ENCODE measurements around the gene THOC5.

The THOC5 gene

GRCh38 chr22:29487426-29487986 lies 66.1 kb downstream of the THOC5 start:
- DNase-seq, result no peak
- Histone ChIP-seq H3K4me3 (ENCODE audit: insufficient read depth, low read depth, low read length, poor library complexity, severe bottlenecking) (no peak overlapping the region), H3K9me3 (ENCODE audit: control insufficient read depth, low read length) (no peaks in the 10 kb centered on the region), H3K4me1 (ENCODE audit: control insufficient read depth, insufficient read depth, low read length, poor library complexity, severe bottlenecking) (no peaks in the 10 kb centered on the region), H3K27me3 (replicated peaks; ENCODE audit: control insufficient read depth, insufficient read depth, low read length, poor library complexity, severe bottlenecking) (peaks cover under 1% of the 10 kb centered on the region), H3K27ac (ENCODE audit: insufficient read depth, low read length, poor library complexity, severe bottlenecking) (no peak overlapping the region), H3K36me3 (ENCODE audit: control insufficient read depth, insufficient read depth, low read length) (no peaks in the 10 kb centered on the region)

DNA sequence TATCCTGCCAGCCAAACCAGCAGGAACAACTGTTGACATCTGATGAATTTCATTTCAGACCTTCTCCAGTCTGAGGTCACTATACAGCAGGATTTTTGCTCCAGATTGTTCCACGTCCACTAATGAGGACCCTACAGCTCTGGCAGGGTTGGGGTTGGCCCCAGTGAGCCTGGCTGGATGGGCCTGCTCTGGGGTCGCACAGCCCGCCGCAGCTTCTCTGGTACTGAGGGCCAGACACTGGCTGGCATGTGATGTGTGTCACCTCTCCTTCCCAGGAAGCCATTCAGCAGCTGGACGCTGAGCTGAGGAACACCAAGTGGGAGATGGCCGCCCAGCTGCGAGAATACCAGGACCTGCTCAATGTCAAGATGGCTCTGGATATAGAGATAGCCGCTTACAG lies 68.1 kb downstream of the THOC5 start:
- Histone ChIP-seq H3K4me1 (ENCODE audit: control insufficient read depth, insufficient read depth, low read length, poor library complexity, severe bottlenecking) (no peaks in the 10 kb centered on the region), H3K27ac (ENCODE audit: insufficient read depth, low read length, poor library complexity, severe bottlenecking) (no peak overlapping the region), H3K27me3 (replicated peaks; ENCODE audit: control insufficient read depth, insufficient read depth, low read length, poor library complexity, severe bottlenecking) (peaks cover 4% of the 10 kb centered on the region), H3K4me3 (ENCODE audit: insufficient read depth, low read depth, low read length, poor library complexity, severe bottlenecking) (no peak overlapping the region), H3K36me3 (ENCODE audit: control insufficient read depth, insufficient read depth, low read length) (no peaks in the 10 kb centered on the region), H3K9me3 (ENCODE audit: control insufficient read depth, low read length) (no peaks in the 10 kb centered on the region)
- no peak for DNase-seq

DNA sequence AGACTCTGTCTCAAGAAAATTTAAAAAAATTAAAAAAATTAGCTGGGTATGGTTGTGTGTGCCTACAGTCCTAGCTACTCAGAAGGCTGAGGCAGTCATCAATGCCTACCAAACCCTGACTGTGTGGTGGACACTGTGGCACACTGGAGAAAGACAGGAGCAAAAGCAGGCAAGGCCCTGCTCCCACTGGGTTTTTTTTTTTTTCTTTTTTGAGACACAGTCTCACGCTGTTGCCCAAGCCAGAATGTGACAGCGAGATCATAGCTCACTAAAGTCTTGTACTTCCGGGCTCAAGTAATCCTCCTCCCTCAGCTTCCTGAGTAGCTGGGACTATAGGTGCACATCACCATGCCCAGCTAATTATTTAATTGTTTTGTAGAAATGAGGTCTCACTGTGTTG lies 68.9 kb downstream of the THOC5 start:
- peaks cover 12% of the 10 kb centered on the region for H3K27me3 ChIP-seq (replicated peaks; ENCODE audit: control insufficient read depth, insufficient read depth, low read length, poor library complexity, severe bottlenecking)
- no peaks in the 10 kb centered on the region for H3K36me3 ChIP-seq (ENCODE audit: control insufficient read depth, insufficient read depth, low read length)
- DNase-seq, result no peak
- H3K9me3 ChIP-seq (ENCODE audit: control insufficient read depth, low read length), result no peaks in the 10 kb centered on the region
- H3K27ac ChIP-seq (ENCODE audit: insufficient read depth, low read length, poor library complexity, severe bottlenecking), result no peak overlapping the region
- peaks cover 4% of the 10 kb centered on the region for H3K4me1 ChIP-seq (ENCODE audit: control insufficient read depth, insufficient read depth, low read length, poor library complexity, severe bottlenecking)
- H3K4me3 ChIP-seq (ENCODE audit: insufficient read depth, low read depth, low read length, poor library complexity, severe bottlenecking), result no peak overlapping the region

DNA sequence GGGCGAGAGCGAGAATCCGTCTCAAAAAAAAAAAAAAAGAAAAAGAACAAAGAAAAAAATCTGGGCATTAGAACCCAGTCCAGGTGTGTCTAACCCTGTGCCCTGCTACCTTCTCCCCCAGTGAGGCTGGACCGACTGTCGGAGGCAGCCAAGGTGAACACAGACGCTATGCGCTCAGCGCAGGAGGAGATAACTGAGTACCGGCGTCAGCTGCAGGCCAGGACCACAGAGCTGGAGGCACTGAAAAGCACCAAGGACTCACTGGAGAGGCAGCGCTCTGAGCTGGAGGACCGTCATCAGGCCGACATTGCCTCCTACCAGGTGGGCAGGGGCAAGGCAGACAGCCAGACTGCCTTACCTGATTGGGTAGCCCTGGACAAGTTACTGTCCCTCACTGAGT lies 70.3 kb downstream of the THOC5 start:
- H3K9me3 ChIP-seq (ENCODE audit: control insufficient read depth, low read length), result no peaks in the 10 kb centered on the region
- no peaks in the 10 kb centered on the region for H3K36me3 ChIP-seq (ENCODE audit: control insufficient read depth, insufficient read depth, low read length)
- H3K4me1 ChIP-seq (ENCODE audit: control insufficient read depth, insufficient read depth, low read length, poor library complexity, severe bottlenecking), result peaks cover 4% of the 10 kb centered on the region
- H3K27me3 ChIP-seq (replicated peaks; ENCODE audit: control insufficient read depth, insufficient read depth, low read length, poor library complexity, severe bottlenecking), result peaks cover 12% of the 10 kb centered on the region
- no peak overlapping the region for H3K27ac ChIP-seq (ENCODE audit: insufficient read depth, low read length, poor library complexity, severe bottlenecking)
- H3K4me3 ChIP-seq (ENCODE audit: insufficient read depth, low read depth, low read length, poor library complexity, severe bottlenecking), result no peak overlapping the region
- DNase-seq, result no peak

- Histone ChIP-seq H3K4me1 (ENCODE audit: control insufficient read depth, insufficient read depth, low read length, poor library complexity, severe bottlenecking) (peaks cover 4% of the 10 kb centered on the region), H3K4me3 (ENCODE audit: insufficient read depth, low read depth, low read length, poor library complexity, severe bottlenecking) (no peak overlapping the region), H3K27ac (ENCODE audit: insufficient read depth, low read length, poor library complexity, severe bottlenecking) (no peak overlapping the region), H3K9me3 (ENCODE audit: control insufficient read depth, low read length) (no peaks in the 10 kb centered on the region), H3K27me3 (replicated peaks; ENCODE audit: control insufficient read depth, insufficient read depth, low read length, poor library complexity, severe bottlenecking) (peaks cover 12% of the 10 kb centered on the region), H3K36me3 (ENCODE audit: control insufficient read depth, insufficient read depth, low read length) (no peaks in the 10 kb centered on the region)
- no peak for DNase-seq
Observed at GRCh38 chr22:29482726-29483125, 70.8 kb downstream of the THOC5 start.

- no peak for DNase-seq
- Histone ChIP-seq H3K36me3 (ENCODE audit: control insufficient read depth, insufficient read depth, low read length) (no peaks in the 10 kb centered on the region), H3K9me3 (ENCODE audit: control insufficient read depth, low read length) (no peaks in the 10 kb centered on the region), H3K4me3 (ENCODE audit: insufficient read depth, low read depth, low read length, poor library complexity, severe bottlenecking) (no peak overlapping the region), H3K27ac (ENCODE audit: insufficient read depth, low read length, poor library complexity, severe bottlenecking) (no peak overlapping the region), H3K27me3 (replicated peaks; ENCODE audit: control insufficient read depth, insufficient read depth, low read length, poor library complexity, severe bottlenecking) (peaks cover 12% of the 10 kb centered on the region), H3K4me1 (ENCODE audit: control insufficient read depth, insufficient read depth, low read length, poor library complexity, severe bottlenecking) (peaks cover 4% of the 10 kb centered on the region)
Observed at GRCh38 chr22:29482253-29482652, 71.3 kb downstream of the THOC5 start.

DNA sequence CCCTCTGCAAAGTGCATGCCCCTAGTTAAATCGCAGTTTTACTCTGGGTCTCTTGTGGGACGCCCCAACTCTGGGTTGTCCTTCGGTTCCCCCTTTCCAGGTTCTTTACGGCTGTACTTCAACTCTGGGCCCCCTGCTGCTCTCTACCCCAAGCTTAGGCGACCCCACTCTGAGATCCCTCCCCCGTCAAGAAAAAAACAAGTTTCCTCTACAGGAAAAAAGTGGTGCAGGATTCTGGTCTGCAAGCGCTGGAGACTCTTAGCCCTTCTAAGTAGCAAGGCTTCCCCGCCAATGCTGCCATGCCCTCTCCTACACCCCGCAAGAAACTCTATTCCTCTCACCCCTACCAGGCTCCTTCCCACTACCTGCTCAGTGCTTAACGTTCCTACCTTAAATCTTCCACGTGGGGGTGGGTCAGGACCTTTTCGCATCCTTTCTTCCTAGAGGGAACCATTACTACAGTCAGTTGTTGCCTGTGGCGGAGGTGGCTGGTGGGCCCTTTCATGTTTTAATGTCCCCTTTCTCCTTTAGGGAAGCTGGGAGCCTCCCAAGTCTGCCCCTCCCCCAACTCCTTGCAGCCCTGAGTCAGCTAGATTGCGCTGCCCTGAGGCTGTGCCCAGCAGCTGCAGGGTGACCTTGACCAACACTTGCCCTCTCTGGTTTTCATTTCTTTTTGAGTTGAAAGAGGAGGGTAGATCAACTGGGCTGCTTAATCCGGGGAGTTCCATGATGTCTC lies 72.1 kb downstream of the THOC5 start:
- no peaks in the 10 kb centered on the region for H3K36me3 ChIP-seq (ENCODE audit: control insufficient read depth, insufficient read depth, low read length)
- H3K27ac ChIP-seq (ENCODE audit: insufficient read depth, low read length, poor library complexity, severe bottlenecking), result no peak overlapping the region
- H3K4me3 ChIP-seq (ENCODE audit: insufficient read depth, low read depth, low read length, poor library complexity, severe bottlenecking), result no peak overlapping the region
- DNase-seq, result no peak
- H3K4me1 ChIP-seq (ENCODE audit: control insufficient read depth, insufficient read depth, low read length, poor library complexity, severe bottlenecking), result peaks cover 4% of the 10 kb centered on the region
- no peaks in the 10 kb centered on the region for H3K9me3 ChIP-seq (ENCODE audit: control insufficient read depth, low read length)
- H3K27me3 ChIP-seq (replicated peaks; ENCODE audit: control insufficient read depth, insufficient read depth, low read length, poor library complexity, severe bottlenecking), result peaks cover 12% of the 10 kb centered on the region

DNA sequence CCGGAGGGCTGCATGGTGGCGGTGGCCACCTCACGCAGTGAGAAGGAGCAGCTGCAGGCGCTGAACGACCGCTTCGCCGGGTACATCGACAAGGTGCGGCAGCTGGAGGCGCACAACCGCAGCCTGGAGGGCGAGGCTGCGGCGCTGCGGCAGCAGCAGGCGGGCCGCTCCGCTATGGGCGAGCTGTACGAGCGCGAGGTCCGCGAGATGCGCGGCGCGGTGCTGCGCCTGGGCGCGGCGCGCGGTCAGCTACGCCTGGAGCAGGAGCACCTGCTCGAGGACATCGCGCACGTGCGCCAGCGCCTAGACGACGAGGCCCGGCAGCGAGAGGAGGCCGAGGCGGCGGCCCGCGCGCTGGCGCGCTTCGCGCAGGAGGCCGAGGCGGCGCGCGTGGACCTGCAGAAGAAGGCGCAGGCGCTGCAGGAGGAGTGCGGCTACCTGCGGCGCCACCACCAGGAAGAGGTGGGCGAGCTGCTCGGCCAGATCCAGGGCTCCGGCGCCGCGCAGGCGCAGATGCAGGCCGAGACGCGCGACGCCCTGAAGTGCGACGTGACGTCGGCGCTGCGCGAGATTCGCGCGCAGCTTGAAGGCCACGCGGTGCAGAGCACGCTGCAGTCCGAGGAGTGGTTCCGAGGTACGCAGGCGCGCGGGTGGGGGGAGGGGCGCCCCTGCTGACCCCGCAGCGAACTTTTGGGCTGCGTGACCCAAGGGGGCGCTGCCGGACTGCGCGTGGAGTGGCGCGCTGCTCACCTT lies 72.9 kb downstream of the THOC5 start:
- Histone ChIP-seq H3K36me3 (ENCODE audit: control insufficient read depth, insufficient read depth, low read length) (no peaks in the 10 kb centered on the region), H3K4me1 (ENCODE audit: control insufficient read depth, insufficient read depth, low read length, poor library complexity, severe bottlenecking) (peaks cover 4% of the 10 kb centered on the region), H3K27me3 (replicated peaks; ENCODE audit: control insufficient read depth, insufficient read depth, low read length, poor library complexity, severe bottlenecking) (peaks cover 12% of the 10 kb centered on the region), H3K27ac (ENCODE audit: insufficient read depth, low read length, poor library complexity, severe bottlenecking) (no peak overlapping the region), H3K9me3 (ENCODE audit: control insufficient read depth, low read length) (no peaks in the 10 kb centered on the region), H3K4me3 (ENCODE audit: insufficient read depth, low read depth, low read length, poor library complexity, severe bottlenecking) (no peak overlapping the region)
- DNase-seq, result peak in 2 of 3 donors; percentile 8 to 9

- Histone ChIP-seq H3K36me3 (ENCODE audit: control insufficient read depth, insufficient read depth, low read length) (no peaks in the 10 kb centered on the region), H3K4me3 (ENCODE audit: insufficient read depth, low read depth, low read length, poor library complexity, severe bottlenecking) (no peak overlapping the region), H3K9me3 (ENCODE audit: control insufficient read depth, low read length) (no peaks in the 10 kb centered on the region), H3K4me1 (ENCODE audit: control insufficient read depth, insufficient read depth, low read length, poor library complexity, severe bottlenecking) (peaks cover 4% of the 10 kb centered on the region), H3K27ac (ENCODE audit: insufficient read depth, low read length, poor library complexity, severe bottlenecking) (no peak overlapping the region), H3K27me3 (replicated peaks; ENCODE audit: control insufficient read depth, insufficient read depth, low read length, poor library complexity, severe bottlenecking) (peaks cover 12% of the 10 kb centered on the region)
- no peak for DNase-seq
Observed at GRCh38 chr22:29480262-29480511, 73.4 kb downstream of the THOC5 start.

Data from effector memory CD4-positive, alpha-beta T cell (primary cell).